ENCODE data around the gene ZNF213. TPM values are rescaled to one million over a fixed set of nuclear protein-coding genes. Genes with fewer than 3 reads are reported as not detected.
"Not testable (repeated sequence)": the region's sequence is repeated elsewhere in the genome, so short reads cannot be mapped to it uniquely, and the experiment has no call there.

ZNF213 gene
- total RNA-seq, 1 donor from 2014 or later, result 13.4 TPM

- DNase-seq (ENCODE audit: extremely low spot score, unreplicated experiment), result no peak
- H3K4me1 Mint-ChIP-seq (ENCODE audit: unreplicated experiment), result peaks cover 33% of the 10 kb centered on the region
- no peaks in the 10 kb centered on the region for H3K27me3 Mint-ChIP-seq (ENCODE audit: unreplicated experiment)
- H3K36me3 Mint-ChIP-seq (ENCODE audit: unreplicated experiment), result peaks cover 10% of the 10 kb centered on the region
- H3K4me3 Mint-ChIP-seq (ENCODE audit: unreplicated experiment), result peak overlapping the region; percentile 98
- no peak for TF ChIP-seq CTCF (IDR thresholded peaks at IDR 0.05)
- H3K27ac Mint-ChIP-seq (ENCODE audit: unreplicated experiment), result peak overlapping the region; percentile 98
- no peaks in the 10 kb centered on the region for H3K9me3 Mint-ChIP-seq (ENCODE audit: unreplicated experiment)
Observed at GRCh38 chr16:3133844-3134243, 985 bp upstream of the ZNF213 start.

- no peak for TF ChIP-seq CTCF (IDR thresholded peaks at IDR 0.05)
- no peak for DNase-seq (ENCODE audit: extremely low spot score, unreplicated experiment)
- peaks cover 7% of the 10 kb centered on the region for H3K36me3 Mint-ChIP-seq (ENCODE audit: unreplicated experiment)
- H3K4me3 Mint-ChIP-seq (ENCODE audit: unreplicated experiment), result peak overlapping the region; percentile 98
- peak overlapping the region; percentile 98 for H3K27ac Mint-ChIP-seq (ENCODE audit: unreplicated experiment)
- no peaks in the 10 kb centered on the region for H3K9me3 Mint-ChIP-seq (ENCODE audit: unreplicated experiment)
- no peaks in the 10 kb centered on the region for H3K27me3 Mint-ChIP-seq (ENCODE audit: unreplicated experiment)
- peaks cover 25% of the 10 kb centered on the region for H3K4me1 Mint-ChIP-seq (ENCODE audit: unreplicated experiment)
Observed at GRCh38 chr16:3135126-3135715, 392 bp downstream of the ZNF213 start.

GRCh38 chr16:3137267-3137666 is 2.4 kb downstream of the ZNF213 start:
- Mint-ChIP-seq H3K36me3 (ENCODE audit: unreplicated experiment) (peaks cover 13% of the 10 kb centered on the region), H3K27ac (ENCODE audit: unreplicated experiment) (no peak overlapping the region), H3K4me3 (ENCODE audit: unreplicated experiment) (no peak overlapping the region), H3K4me1 (ENCODE audit: unreplicated experiment) (peaks cover 23% of the 10 kb centered on the region), H3K9me3 (ENCODE audit: unreplicated experiment) (no peaks in the 10 kb centered on the region), H3K27me3 (ENCODE audit: unreplicated experiment) (no peaks in the 10 kb centered on the region)
- no peak for TF ChIP-seq CTCF (IDR thresholded peaks at IDR 0.05)
- no peak for DNase-seq (ENCODE audit: extremely low spot score, unreplicated experiment)

GRCh38 chr16:3138342-3138741 is 3.5 kb downstream of the ZNF213 start:
- Mint-ChIP-seq H3K4me3 (ENCODE audit: unreplicated experiment) (no peak overlapping the region), H3K36me3 (ENCODE audit: unreplicated experiment) (peaks cover 17% of the 10 kb centered on the region), H3K4me1 (ENCODE audit: unreplicated experiment) (peaks cover 19% of the 10 kb centered on the region), H3K9me3 (ENCODE audit: unreplicated experiment) (no peaks in the 10 kb centered on the region), H3K27me3 (ENCODE audit: unreplicated experiment) (no peaks in the 10 kb centered on the region), H3K27ac (ENCODE audit: unreplicated experiment) (no peak overlapping the region)
- TF ChIP-seq CTCF (IDR thresholded peaks at IDR 0.05), result no peak
- peak; percentile 82 for DNase-seq (ENCODE audit: extremely low spot score, unreplicated experiment)

GRCh38 chr16:3138823-3139426 is 4.1 kb downstream of the ZNF213 start:
- peaks cover 17% of the 10 kb centered on the region for H3K36me3 Mint-ChIP-seq (ENCODE audit: unreplicated experiment)
- TF ChIP-seq CTCF (IDR thresholded peaks at IDR 0.05), result no peak

GRCh38 chr16:3139561-3139960 is 4.7 kb downstream of the ZNF213 start:
- H3K9me3 Mint-ChIP-seq (ENCODE audit: unreplicated experiment); H3K27ac Mint-ChIP-seq (ENCODE audit: unreplicated experiment); DNase-seq (ENCODE audit: extremely low spot score, unreplicated experiment); H3K27me3 Mint-ChIP-seq (ENCODE audit: unreplicated experiment); H3K4me3 Mint-ChIP-seq (ENCODE audit: unreplicated experiment): not testable (repeated sequence)
- peaks cover 17% of the 10 kb centered on the region for H3K36me3 Mint-ChIP-seq (ENCODE audit: unreplicated experiment)
- H3K4me1 Mint-ChIP-seq (ENCODE audit: unreplicated experiment), result peaks cover 11% of the 10 kb centered on the region

More at GRCh38 chr16:3138823-3139426, 4.1 kb downstream of the ZNF213 start:
- Mint-ChIP-seq H3K4me3 (ENCODE audit: unreplicated experiment) (no peak overlapping the region), H3K4me1 (ENCODE audit: unreplicated experiment) (peaks cover 15% of the 10 kb centered on the region), H3K27me3 (ENCODE audit: unreplicated experiment) (no peaks in the 10 kb centered on the region), H3K27ac (ENCODE audit: unreplicated experiment) (no peak overlapping the region), H3K9me3 (ENCODE audit: unreplicated experiment) (no peaks in the 10 kb centered on the region)
- peak; percentile 78 for DNase-seq (ENCODE audit: extremely low spot score, unreplicated experiment)
